Activated T-cell treated with anti-CD3 and anti-CD28 coated beads, Interleukin-2, amount 50 U/mL, for 48 hours (primary cell): ENCODE results near the gene IDNK.

Experiments
- DNase-seq, 2 experiments: peaks; one replicate each; pipeline ENCODE4 v3.0.0-alpha.2; 2020

Gene IDNK

GRCh38 chr9:83636813-83637212, 13.9 kb downstream of the IDNK start:
- no peak for DNase-seq

- DNase-seq, result no peak
These were observed 14.4 kb downstream of the IDNK start for GRCh38 chr9:83637389-83637788.

GRCh38 chr9:83639266-83639665, 16.3 kb downstream of the IDNK start:
- no peak for DNase-seq

- no peak for DNase-seq
These were observed 19.9 kb downstream of the IDNK start for GRCh38 chr9:83642793-83643192.

GRCh38 chr9:83646500-83647239, 23.7 kb downstream of the IDNK start:
- no peak for DNase-seq

- peak; percentile 81 for DNase-seq
These were observed 26.1 kb downstream of the IDNK start for GRCh38 chr9:83649080-83649479.

- no peak for DNase-seq
These were observed 26.6 kb downstream of the IDNK start for GRCh38 chr9:83649515-83649914.

- DNase-seq, result no peak
These were observed 28.6 kb downstream of the IDNK start for GRCh38 chr9:83651558-83651957.

- DNase-seq, result no peak
These were observed 29.5 kb downstream of the IDNK start for GRCh38 chr9:83652433-83652832.

GRCh38 chr9:83655433-83655832, 32.5 kb downstream of the IDNK start:
- DNase-seq, result no peak

- DNase-seq, result no peak
These were observed 33.2 kb downstream of the IDNK start for GRCh38 chr9:83656032-83656680.

- no peak for DNase-seq
These were observed 34.0 kb downstream of the IDNK start for GRCh38 chr9:83656952-83657351.

- no peak for DNase-seq
These were observed 40.0 kb downstream of the IDNK start for GRCh38 chr9:83662933-83663332.

GRCh38 chr9:83665580-83666200, 42.7 kb downstream of the IDNK start:
- DNase-seq, result no peak

- no peak for DNase-seq
These were observed 46.1 kb downstream of the IDNK start for GRCh38 chr9:83669067-83669466.

GRCh38 chr9:83670381-83670780, 47.4 kb downstream of the IDNK start:
- no peak for DNase-seq

- DNase-seq, result no peak
These were observed 48.5 kb downstream of the IDNK start for GRCh38 chr9:83671451-83671850.

GRCh38 chr9:83675466-83675865, 52.5 kb downstream of the IDNK start:
- no peak for DNase-seq

GRCh38 chr9:83677596-83677995, 54.7 kb downstream of the IDNK start:
- no peak for DNase-seq

GRCh38 chr9:83680233-83680632, 57.3 kb downstream of the IDNK start:
- no peak for DNase-seq

GRCh38 chr9:83681490-83681889, 58.5 kb downstream of the IDNK start:
- no peak for DNase-seq

- DNase-seq, result no peak
These were observed 66.0 kb downstream of the IDNK start for GRCh38 chr9:83688921-83689320.

GRCh38 chr9:83691492-83691891, 68.5 kb downstream of the IDNK start:
- no peak for DNase-seq
